ENCODE data around the gene MRFAP1. TPM values are rescaled to one million over a fixed set of nuclear protein-coding genes. Genes with fewer than 3 reads are reported as not detected.

MRFAP1 gene
- total RNA-seq (2014; rRNA removed; shearing (Covaris generic)) = 131 and 169 TPM in 2 replicates

DNA sequence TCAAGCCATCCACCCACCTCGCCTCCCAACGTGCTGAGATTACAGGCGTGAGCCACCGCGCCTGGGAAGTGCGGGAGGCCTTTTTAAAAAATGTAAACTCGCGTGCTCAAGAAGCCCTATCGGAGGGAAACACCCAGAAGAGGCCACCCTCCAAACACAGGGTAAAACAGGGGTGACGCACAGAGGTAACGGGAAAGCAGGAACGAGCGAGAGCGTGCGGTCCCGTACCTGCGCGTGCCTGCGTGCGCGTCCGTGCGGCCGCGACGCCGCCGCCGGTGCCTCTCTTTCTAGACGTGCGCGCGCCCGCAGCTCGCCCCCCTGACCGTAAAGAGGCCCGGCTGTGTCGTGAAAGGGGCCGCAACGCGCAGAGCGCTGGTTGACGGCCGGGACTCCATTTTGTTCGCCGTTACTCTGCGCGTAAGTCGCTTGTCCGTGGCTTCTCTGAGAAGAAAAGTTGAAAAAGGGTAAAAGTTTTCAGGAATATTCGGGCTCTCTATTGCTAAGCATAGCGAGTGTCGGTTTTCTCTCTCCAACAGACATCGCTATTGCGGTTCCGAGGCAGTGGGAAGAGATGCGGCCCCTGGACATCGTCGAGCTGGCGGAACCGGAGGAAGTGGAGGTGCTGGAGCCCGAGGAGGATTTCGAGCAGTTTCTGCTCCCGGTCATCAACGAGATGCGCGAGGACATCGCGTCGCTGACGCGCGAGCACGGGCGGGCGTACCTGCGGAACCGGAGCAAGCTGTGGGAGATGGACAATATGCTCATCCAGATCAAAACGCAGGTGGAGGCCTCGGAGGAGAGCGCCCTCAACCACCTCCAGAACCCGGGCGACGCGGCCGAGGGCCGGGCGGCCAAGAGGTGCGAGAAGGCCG is at the start of gene MRFAP1:
MRFAP1 (plus strand) TSS at position 394 of the 872 bp plus-strand sequence; CDS start at position 572, 178 bp downstream.

Other genes with a start within 250 kb of the MRFAP1 start
- 0.72 and 3.9 TPM in 2 replicates for gene PPP2R2C, start 168.1 kb upstream of the MRFAP1 start, total RNA-seq (2014; rRNA removed; shearing (Covaris generic))
- gene MAN2B2, start 65.5 kb upstream of the MRFAP1 start, total RNA-seq (2014; rRNA removed; shearing (Covaris generic)) = 5.8 and 9.0 TPM in 2 replicates
- 10.4 and 20.1 TPM in 2 replicates for gene S100P, start 53.2 kb downstream of the MRFAP1 start, total RNA-seq (2014; rRNA removed; shearing (Covaris generic))
- gene MRFAP1L1, start 69.2 kb downstream of the MRFAP1 start, total RNA-seq (2014; rRNA removed; shearing (Covaris generic)) = 63.1 and 71.4 TPM in 2 replicates
- 22.6 and 23.8 TPM in 2 replicates for gene BLOC1S4, start 75.5 kb downstream of the MRFAP1 start, total RNA-seq (2014; rRNA removed; shearing (Covaris generic))
- 9.5 and 11.7 TPM in 2 replicates for gene KIAA0232, start 142.0 kb downstream of the MRFAP1 start, total RNA-seq (2014; rRNA removed; shearing (Covaris generic))

All from A375 (cell line).